NCI-H1417 (cell line): ENCODE measurements around the gene CNR2.
"Not testable (repeated sequence)": the region's sequence is repeated elsewhere in the genome, so short reads cannot be mapped to it uniquely, and the experiment has no call there.

Experiments
- DNase-seq, 3 experiments: peaks; one replicate each; lab custom pipeline; 2025; lab: John Stamatoyannopoulos, UW

Gene CNR2

DNA sequence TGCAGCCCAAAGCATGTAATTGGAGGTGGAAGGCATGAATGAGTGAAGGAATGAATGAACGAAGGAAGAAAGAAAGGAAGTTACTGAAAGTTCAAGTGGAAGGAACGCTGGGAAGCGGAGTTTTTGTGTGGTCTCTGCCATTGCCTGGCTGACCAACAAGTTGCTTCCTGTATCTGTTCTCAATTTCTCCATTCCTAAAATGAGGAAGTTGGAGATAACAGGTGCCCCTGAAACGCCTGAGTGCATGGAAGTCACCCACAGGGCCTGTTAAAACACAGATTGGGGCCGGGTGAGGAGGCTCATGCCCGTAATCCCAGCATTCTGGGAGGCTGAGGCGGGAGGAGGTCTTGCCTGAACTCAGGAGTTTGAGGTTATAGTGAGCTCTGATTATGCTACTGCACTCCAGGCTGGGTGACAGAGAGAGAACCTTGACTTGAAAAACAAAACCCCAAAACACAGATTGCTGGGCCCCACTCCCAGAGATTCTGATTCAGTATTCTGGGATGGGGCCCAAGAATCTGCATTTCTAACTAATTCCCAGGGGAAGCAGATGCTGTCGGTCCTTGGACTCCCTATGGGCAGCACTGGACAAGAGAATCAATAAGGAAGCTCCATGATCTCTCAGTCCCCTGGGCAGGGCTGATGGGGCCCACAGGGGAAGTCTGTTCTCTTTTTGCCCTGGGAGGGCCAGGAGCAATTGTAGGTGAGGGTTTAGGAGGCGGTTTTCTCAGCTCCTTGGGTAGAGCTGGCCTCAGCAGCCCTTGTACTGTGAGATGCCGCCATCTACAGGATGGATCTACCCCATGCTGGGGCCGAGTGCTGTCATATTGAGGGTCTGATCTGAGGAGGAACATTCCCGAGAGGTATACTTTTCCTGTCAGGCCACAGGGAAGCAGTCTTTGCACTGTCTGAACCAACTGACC, 3.3 kb upstream of the CNR2 start:
- peak in 2 of 3 experiments; percentile 47 to 51 for DNase-seq

DNA sequence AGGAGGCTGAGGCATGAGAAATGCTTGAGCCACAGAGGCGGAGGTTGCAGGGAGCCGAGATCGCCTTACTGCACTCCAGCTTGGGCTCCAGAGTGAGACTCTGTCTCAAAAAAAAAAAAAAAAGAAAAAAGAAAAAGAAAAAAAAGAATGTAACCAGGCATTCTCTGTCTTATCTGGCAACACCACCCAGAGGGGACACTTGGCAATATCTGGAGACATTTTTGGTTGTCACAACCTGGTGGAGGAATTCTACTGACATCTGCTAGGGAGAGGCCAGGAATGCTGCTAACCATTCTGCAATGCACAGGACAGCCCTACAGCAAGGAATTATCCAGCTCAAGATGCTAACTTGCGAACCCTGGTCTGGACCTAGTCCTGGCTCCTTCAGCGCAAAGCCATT, 2.3 kb upstream of the CNR2 start:
- DNase-seq = no peak

DNA sequence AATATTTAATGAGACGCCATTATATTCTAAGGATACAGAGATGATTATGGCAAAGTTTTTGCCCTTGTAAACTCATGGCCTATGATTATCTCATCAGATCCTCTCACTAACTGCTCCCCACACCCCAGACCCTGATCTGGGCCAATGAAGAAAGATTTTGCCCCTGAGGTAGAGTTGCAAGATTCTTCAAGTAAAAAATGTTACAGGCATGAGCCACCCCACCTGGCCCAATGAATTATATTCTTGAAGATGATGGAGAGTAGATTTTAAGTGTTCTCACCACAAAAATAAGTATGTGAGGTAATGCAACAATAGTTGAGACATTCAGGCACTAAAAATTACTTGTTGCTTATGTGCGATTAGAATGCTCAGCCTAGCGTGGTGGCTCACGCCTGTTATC, 1.8 kb upstream of the CNR2 start:
- no peak for DNase-seq

DNA sequence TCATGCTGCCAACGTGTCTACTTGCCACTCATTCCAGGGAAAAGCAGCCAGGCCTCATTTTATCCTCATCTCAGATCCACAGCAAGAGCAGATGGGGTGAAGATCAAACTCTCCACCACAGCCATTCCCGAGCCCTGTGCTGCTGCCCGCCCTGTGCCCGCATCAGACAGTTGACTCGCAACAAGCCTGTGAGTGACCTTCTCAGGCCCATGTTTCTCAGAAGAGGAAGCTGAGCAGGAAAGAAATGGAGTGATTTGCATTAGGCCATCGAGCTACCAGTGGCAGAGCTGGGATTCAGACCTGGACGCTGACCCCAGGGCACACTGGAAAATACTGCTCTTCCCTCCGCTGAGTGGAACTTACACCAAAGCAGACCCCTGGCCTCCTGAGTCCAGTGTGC, 1.2 kb downstream of the CNR2 start:
- no peak for DNase-seq

DNA sequence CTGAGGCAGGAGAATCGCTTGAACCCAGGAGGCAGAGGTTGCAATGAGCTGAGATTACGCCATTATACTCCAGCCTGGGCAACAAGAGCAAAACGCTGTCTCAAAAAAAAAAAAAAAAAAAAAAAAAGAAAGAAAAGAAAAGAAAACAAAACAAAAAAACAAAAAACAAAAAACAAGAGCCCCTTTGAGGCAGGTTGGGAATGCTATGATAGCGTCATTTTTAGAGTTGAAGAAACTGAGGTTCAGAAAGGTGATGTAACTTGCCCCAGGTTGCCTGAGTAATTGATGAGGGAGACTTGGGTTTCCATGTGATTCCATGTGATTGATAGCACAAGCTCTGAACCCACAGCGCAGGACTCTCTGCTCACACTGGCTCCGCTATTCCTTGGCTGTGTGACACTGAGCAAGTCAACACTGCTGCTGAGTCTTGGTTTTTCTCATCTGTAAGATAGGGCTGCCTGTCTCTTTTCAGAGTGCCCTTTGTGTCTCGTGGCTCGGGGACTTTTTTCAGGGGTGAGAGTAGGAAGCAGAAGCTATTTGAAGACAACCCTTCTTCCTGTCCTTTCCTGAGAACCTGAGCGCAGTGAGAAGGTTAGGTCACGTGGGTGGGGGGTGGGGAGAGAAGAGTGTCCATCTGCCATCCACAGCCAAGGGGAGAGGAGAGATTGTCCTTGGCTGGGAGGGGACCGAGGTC, 2.5 kb downstream of the CNR2 start:
- no peak for DNase-seq

DNA sequence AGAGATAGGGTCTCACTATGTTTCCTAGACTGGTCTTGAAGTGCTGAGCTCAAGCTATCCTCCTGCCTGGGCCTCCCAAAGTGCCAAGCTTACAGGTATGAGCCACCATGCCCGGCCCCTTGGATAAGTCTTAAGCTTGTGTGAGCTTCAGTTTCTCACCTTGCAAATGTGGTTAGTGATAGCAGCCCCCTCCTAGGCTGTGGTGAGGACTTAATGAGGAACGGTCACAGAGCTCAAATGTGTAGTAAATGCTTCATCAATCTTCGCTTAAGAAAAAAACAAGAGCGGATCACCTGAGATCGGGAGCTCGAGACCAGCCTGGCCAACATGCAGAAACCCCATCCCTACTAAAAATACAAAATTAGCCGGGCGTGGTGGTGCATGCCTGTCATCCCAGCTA, 3.0 kb downstream of the CNR2 start:
- no peak for DNase-seq

DNA sequence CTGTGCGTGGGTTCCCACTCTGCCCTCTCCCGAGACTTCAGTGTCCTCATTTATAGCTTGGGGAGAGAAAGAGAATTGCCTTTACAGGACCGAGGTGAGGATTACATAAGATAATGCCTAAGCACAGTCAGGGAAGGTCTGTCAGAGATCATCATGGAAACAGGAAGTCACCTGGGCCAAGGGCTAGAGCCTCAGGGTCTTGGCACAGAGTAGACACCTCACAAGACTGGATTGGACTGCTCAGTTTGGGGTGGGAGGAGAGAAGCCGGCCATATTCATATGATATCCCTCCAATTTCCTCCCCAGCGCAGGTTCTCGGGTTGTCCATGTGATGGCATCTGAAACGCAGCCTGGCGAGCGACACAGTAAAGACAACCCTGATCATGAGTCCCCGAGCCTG, 3.8 kb downstream of the CNR2 start:
- DNase-seq = no peak

DNA sequence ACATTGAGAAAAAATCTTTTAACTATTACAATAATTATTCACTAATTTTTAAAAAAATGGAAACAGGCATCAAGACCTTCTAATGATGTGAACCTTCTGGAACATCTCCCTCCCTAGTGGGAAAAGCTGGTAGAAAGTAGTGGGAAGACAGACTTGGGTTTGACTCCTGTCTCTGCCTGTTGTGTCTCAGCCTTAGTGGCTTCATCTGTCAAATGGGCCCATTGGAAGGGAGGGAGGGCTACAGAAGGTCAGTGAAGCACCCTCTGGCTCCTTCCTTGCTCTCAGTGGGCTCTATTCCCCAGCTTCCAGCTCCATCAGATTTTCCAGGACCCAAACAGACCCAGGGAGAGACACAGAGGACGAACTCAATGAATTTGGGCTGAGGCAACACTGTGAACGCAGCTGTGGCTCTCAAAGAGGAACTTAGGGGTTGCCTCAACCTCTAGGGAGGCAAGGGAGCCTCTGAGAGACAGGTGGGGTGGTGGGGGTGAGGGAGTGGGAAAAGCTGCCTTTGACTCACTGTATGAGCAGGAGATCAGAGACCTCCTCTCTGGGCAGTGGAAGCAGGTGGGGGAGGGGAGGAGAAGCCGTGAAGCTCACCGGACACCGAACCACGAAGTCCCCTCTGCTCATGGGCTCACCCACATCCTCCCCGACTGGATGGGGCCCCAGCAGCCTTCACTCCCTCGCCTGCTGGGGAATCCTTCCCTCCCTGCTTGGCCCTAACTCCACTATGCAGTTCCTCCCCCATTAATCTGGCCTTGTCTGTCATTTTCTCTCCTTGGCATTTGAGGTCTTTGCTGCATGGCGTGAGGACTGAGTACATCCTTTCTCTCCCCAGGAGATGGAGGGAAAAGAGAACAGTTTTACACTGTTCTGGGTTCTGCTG, 4.5 kb downstream of the CNR2 start:
- no peak for DNase-seq

DNA sequence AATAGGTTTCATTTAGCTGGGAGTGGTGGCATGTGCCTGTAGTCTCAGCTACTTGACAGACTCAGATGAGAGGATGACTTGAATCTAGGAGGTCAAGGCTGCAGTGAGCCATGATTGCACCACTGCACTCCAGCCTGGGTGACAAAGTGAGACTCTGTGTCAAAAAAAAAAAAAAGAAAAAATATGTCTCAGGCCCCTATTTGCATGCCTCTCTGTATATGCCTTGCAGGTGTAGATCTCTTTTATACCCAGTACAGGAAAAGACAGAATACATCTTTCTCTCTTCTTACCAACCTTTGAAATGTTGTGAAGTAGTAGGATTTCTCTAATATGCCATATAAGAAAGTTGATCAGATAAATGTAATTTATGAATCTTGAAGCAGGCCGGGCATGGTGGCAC, 6.4 kb downstream of the CNR2 start:
- no peak for DNase-seq

DNA sequence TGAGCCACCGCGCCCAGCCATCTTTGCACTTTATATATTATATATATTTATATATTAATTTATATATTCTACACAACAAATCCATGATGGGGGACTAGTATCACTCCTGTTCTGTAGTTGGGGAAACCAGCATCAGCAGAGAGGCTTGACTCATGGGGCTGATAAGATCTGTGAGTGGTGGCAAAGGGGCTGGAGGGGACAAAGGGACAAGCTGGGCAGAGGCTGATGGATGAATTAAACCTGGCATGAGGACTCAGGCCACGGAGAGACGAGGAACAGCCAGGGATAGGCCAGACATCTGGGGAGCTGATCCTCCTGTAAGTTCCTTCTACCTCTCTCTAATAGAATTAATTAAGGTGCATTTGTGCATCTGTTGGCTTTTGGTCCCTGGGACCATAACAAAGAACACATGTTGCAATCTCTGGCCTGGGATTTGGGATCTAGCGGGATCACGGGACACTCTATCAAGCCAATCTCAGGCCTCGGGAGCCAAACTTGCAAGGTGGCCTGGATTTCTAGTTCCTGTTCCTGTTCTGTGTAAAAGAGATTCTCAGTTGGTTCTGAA, 7.6 kb downstream of the CNR2 start:
- DNase-seq = no peak

DNA sequence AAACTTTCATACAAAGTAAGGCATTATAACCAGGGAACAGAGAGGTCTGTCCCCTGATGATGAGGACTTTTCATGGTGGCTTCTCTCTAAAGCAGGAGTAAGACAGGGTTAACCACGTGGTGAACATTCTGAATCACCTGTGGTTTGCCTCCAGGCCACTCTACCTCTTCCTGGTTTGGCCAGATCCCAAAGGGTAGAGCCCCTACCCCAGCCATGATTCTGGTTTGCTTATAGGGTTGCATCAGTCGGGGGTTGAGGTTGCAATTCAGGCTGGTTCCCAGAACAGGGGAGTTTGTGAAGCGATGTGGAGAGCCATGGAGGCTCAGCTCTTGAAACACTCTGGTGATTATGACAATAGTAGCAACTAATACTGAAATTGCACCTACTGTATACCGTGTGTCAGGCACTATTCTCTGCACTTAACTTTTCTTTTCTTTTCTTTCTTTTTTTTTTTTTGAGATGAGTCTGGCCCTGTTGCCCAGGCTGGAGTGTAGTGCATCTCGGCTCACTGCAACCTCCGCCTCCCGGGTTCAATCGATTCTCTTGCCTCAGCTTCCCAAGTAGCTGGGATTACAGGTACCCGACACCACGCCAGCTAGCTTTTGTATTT, 8.3 kb downstream of the CNR2 start:
- no peak for DNase-seq

DNA sequence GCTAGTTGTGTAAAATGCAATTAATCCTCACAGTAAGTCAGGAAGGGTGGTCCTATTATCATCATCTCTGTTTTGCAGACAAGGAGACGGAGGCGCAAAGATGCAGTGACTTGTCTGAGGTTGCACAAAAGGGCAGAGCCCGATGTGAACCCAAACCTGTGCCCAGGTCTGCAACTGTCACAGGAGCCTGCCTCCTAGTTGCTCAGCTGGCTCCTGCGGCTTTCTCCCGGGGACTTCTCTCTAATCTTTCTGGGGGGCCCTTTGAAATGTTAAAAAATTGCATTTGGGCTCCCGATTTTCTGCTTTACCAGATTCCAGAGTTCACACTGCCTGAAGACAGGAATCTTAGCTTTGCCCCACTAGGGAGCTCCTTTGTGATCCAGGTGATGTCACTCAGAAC, 9.4 kb downstream of the CNR2 start:
- DNase-seq = no peak

DNA sequence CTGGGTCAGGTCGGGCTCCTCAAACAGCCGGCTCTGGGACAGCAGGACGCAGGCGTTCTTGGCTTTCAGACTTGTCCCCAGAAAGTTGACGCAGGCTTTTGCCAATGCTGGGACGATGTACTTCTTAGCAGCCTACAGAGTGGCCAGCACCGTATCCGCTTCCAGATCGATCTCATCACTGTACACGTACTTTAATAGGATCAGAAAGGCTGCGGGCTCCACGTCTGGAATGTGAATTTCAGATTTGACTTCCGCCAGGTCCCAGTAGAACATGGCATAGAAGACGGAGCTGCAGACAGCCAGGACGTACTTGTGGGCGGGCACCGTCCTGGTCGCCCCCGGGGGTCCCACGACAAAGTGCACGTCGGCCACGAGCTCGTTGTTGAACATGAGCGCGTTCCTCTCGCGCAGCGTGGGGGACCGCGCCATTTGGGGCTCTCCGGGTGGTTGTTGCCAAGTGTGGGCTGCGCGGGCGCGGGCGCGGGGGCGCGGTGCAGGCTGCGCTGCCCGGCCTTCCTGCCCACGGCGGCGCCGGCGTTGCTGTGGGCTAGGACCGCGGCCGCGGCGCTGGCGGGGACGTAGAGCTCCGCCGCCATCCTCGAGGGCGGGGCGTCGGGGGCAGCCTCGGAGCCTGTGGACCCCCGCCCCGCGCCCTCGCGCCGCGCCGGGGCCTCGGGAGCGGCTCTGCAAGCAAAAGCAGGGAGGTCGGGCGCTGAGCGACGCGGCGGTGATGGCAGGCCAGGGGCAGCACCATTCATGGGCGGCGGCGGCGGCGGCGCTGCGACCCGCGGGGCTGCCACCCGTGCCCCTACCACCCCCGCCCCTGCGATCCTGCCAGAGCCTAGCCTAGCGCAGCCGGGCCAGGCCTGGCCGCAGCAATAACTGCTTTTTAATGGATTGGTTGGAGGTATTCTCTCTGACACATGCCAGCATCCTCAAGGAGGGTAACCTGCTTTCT, 10.6 kb downstream of the CNR2 start:
- DNase-seq = peak in 2 of 3 experiments; percentile 17 to 27

DNA sequence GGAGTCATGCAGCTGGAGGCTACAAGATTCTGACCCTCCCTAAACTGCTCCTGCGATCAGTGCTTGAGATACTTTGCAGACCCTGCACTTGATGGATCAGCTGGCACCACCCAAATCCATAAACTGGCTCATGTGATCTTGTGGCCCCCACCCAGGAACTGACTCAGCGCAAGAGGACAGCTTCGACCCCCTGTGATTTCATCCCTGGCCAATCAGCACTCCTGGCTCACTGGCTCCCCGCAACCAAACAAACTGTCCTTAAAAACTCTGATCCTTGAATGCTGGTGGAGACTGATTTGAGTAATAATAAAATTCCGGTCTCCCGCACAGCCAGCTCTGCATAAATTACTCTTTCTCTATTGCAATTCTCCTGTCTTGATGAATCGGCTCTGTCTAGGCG, 13.1 kb downstream of the CNR2 start:
- not testable (repeated sequence) for DNase-seq

DNA sequence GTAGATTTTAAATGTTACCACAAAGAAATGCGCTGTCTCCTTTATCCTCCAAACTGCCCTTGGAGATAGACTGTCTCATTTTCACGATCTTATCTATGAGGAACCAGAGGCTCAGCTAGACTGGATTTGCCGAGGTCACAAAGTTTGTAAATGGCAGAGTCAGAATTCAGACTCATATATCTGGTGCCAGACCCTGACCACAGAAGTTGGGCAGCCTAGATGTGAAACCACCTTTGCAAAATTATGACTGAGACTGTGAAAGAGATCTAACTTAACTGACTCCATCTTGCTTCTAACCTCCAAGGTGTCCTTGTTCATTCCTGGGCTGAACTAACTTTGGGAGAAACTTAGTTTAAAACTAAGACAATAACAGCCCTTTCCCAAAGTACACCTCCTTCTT, 14.1 kb downstream of the CNR2 start:
- no peak for DNase-seq

DNA sequence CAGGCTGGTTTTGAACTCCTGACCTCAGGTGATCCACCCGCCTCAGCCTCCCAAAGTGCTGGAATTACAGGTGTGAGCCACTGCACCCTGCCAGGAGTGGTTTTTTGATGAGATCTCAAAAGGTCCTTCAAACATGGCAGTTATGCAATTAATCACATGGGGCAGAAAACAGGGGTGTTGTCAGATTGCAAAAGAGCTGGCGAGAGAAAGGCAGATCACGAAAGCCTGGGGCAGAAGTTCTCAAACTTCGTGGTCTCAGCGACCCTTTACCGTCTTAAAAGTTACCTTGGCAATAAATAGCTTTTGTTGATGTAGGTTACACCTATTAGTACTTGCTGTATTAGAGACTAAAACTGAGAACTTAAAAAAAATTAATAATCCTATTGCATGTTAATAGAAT, 16.1 kb downstream of the CNR2 start:
- DNase-seq = no peak

DNA sequence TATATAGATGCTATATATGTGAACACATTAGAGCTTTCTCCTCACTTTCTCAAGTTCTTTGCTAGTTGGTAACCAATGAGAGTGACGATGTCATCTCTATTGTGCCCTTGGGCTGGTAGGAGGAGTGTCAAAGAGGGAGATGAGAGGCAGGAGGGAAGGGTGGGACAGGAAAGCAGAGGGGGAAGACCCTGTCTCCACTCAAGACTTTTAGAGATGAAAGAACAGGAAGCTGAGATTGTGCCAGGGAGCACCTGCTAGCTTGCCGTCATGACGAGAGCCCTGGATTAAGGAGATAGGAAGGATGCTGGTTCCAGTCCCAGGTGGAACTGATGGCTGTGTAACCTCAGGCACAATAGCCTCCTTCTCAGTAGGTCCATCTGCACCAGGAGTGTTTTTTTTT, 16.7 kb downstream of the CNR2 start:
- DNase-seq = no peak

DNA sequence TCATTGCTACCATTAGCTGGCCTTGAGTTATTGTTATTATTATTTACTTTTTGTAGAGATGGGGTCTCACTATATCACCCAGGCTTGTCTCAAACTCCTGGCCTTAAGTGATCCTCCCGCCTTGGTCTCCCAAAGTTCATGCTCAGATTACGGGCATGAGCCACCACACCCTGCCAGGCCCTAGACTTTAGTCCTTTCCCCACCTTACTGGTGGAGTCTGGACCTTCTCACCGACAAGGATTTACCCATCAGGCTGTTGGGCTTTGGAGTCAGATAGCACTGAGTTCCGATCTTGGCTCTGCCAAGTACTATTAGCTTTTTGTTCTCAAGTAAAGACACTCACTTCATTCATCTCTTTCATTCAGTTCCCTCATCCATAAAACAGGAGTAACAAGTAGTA, 17.2 kb downstream of the CNR2 start:
- no peak for DNase-seq

DNA sequence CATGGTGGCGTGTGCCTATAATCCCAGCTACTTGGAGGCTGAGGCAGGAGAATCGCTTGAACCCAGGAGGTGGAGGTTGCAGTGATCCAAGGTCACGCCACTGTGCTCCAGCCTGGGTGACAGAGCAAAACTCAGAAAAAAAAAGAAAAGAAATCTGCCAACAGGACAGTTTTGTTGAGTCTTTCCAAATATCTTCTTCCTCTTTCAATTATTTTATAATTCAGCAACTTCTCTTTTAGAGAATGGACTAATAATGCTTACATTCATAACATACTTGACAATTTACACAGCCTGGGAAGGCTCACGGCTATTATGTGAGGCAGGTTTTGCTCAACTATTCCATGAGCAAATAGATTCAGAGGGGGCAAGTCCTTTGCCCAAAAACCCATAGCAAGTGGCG, 18.1 kb downstream of the CNR2 start:
- DNase-seq = no peak

DNA sequence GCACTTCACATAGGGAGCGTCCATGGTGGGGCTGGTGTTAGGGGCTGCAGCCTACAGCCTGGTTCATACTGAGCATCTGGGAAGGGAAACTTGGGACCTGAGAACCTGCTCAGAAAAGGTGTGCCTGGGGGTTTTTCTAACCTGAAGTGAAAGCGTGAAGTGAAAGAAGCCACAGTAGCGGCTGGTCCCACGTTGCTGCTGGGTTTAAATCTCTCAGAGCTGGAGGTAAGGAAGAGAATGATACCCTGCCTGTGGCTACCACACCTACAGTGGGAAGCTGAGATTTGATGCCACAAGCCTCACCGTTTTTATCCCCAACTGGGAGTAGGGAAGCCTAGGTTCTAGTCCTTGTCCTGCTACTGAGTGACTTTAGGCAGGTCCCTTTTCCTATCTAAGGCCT, 24.1 kb downstream of the CNR2 start:
- DNase-seq = no peak

DNA sequence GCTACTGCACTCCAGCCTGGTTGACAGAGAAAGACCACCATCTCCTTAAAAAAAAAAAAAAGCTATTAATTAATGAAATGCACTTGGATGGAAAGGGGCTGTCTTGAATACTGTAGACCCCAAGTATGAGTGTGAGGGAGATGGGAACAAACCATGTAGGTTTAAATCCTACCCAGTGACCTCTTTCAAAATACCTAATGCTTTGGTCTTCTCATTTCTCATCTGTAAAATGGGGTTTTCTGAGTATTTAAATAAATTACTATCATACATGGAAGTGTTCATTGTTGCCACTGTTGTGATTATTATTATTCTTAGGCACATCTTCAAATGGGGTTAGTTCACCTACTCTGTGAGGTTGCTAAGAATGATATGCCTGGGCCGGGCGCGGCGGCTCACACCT, 27.9 kb downstream of the CNR2 start:
- DNase-seq = no peak
